Measurements from ENCODE around the gene PLA2R1.
"Not testable (repeated sequence)": the region's sequence is repeated elsewhere in the genome, so short reads cannot be mapped to it uniquely, and the experiment has no call there.

Gene PLA2R1

GRCh38 chr2:159982270-159982669 is 80.1 kb downstream of the PLA2R1 start:
- H3K9me3 ChIP-seq (ENCODE audit: control insufficient read depth, insufficient read depth, low read depth, low read length), result no peaks in the 10 kb centered on the region
- H3K9ac ChIP-seq (ENCODE audit: low read length), result no peak overlapping the region
- no peak overlapping the region; the same call in 1 of the 2 replicates for H3K27ac ChIP-seq (ENCODE audit: low read depth, low read length)
- no peaks in the 10 kb centered on the region for H3K36me3 ChIP-seq (ENCODE audit: control insufficient read depth, insufficient read depth, low read length)
- H3K4me1 ChIP-seq (ENCODE audit: control insufficient read depth, insufficient read depth, low read length), result peaks cover 15% of the 10 kb centered on the region; the same call in 1 of the 2 replicates
- H3K4me3 ChIP-seq (ENCODE audit: low read depth, low read length), result no peak overlapping the region
- H3K27me3 ChIP-seq (ENCODE audit: control insufficient read depth, insufficient read depth, low read length), result no peaks in the 10 kb centered on the region

DNA sequence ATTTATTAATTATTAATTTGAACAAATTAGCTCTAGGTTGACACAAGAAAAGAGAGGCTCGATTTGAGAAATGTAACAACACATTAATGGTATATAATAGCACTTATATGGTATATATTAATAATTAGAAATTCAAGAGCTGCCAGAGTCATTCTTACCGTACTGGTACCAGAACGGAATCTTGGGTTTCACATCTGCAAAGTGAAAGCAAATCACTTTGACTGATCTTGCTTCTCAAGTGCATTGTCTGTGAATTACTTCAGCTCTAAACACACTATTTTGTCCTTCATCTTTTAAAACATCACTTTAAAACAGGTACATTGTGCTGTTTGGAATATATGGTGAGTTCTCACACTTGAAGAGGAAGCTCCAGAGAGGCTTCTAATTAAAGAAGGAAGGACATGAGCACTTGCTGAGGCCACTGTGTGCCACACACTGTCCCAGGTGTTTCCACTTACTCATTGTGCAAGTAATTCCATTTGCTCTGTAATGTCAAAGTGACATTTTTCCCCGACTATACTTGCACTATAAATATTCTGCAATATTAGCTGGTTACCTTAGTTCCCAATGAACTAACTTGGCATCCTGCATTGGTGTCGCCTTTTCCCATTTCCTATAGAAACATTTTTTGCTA is 85.8 kb downstream of the PLA2R1 start:
- H3K4me3 ChIP-seq (ENCODE audit: low read depth, low read length), result no peak overlapping the region

DNA sequence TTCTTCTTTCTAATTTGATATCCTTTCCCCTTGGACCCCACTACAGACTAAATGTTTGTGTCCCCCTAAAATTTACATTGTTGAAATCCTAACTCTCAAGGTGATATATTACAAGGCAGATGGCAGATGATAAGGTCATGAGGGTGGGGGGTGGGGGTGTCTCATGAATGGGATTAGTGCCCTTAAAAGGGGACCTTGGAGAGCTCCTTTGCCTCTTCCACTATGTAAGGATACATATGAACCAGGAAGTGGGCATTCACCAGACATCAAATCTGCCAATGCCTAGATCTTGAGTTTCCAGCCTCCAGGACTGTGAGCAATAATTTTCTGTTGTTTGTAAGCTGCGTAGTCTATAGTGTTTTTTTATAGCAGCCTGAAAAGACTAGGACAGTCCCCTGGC is 89.1 kb downstream of the PLA2R1 start:
- Histone ChIP-seq H3K36me3 (ENCODE audit: control insufficient read depth, insufficient read depth, low read length) (no peaks in the 10 kb centered on the region), H3K27me3 (ENCODE audit: control insufficient read depth, insufficient read depth, low read length) (no peaks in the 10 kb centered on the region), H3K9me3 (ENCODE audit: control insufficient read depth, insufficient read depth, low read depth, low read length) (no peaks in the 10 kb centered on the region), H3K4me3 (ENCODE audit: low read depth, low read length) (no peak overlapping the region), H3K9ac (ENCODE audit: low read length) (no peak overlapping the region), H3K27ac (ENCODE audit: low read depth, low read length) (no peak overlapping the region), H3K4me1 (ENCODE audit: control insufficient read depth, insufficient read depth, low read length) (no peaks in the 10 kb centered on the region)

More for the DNA sequence above, 85.8 kb downstream of the PLA2R1 start:
- Histone ChIP-seq H3K9ac (ENCODE audit: low read length) (no peak overlapping the region), H3K9me3 (ENCODE audit: control insufficient read depth, insufficient read depth, low read depth, low read length) (no peaks in the 10 kb centered on the region), H3K27ac (ENCODE audit: low read depth, low read length) (no peak overlapping the region), H3K36me3 (ENCODE audit: control insufficient read depth, insufficient read depth, low read length) (no peaks in the 10 kb centered on the region), H3K4me1 (ENCODE audit: control insufficient read depth, insufficient read depth, low read length) (no peaks in the 10 kb centered on the region), H3K27me3 (ENCODE audit: control insufficient read depth, insufficient read depth, low read length) (no peaks in the 10 kb centered on the region)

DNA sequence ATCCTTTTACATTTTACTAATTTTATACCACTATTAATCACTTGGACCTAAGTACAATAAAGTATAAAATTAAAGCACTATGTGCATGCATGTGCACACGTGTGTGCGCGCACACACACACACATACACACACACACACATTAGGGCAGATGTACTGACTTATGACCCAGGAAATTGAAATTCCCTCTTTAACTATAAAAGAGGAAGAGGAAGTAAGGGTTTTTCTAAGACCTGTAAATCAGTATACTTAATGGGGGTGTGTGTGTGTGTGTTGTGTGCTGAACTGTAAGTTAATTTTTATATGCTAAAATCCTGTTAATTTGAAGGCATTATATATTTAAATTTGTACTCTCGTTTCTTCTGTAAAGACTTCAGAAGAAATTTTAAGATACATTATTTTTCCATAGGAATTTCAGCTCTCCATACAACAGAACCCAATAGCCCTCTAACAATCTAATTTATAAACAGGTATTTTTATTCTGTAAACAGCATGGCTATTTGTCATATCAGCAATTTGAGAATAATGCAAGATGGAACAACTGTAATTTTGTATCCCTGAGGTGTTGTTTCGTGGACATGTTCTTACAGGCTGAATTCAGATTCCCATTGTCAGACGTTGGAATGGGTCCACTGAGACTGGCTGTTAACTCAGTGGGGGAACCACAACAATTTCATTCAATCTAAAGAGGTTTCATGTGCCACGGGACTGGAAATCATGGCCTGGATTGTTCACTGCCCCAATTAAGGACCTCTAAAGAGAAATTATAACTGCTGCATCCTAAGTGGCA is 90.9 kb downstream of the PLA2R1 start:
- H3K36me3 ChIP-seq (ENCODE audit: control insufficient read depth, insufficient read depth, low read length), result no peaks in the 10 kb centered on the region
- H3K27ac ChIP-seq (ENCODE audit: low read depth, low read length), result no peak overlapping the region
- no peaks in the 10 kb centered on the region for H3K27me3 ChIP-seq (ENCODE audit: control insufficient read depth, insufficient read depth, low read length)
- no peaks in the 10 kb centered on the region for H3K9me3 ChIP-seq (ENCODE audit: control insufficient read depth, insufficient read depth, low read depth, low read length)
- H3K4me1 ChIP-seq (ENCODE audit: control insufficient read depth, insufficient read depth, low read length), result peaks cover 2% of the 10 kb centered on the region; the same call in 1 of the 2 replicates
- H3K4me3 ChIP-seq (ENCODE audit: low read depth, low read length), result no peak overlapping the region
- H3K9ac ChIP-seq (ENCODE audit: low read length), result no peak overlapping the region

DNA sequence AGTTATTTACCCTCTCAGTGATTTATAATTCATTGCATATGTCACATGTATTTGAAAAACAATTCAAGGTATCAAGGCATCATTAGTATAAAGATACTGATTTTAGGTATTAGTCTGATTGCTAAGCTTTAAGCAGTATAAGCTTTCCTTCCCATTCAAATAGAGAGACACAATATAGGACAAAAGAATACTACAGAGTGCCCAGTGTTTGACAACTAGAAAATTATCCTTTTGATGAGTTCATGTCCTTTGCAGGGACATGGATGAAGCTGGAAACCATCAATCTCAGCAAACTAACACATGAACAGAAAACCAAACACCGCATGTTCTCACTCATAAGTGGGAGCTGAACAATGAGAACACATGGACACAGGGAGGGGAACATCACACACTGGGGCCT is 91.9 kb downstream of the PLA2R1 start:
- not testable (repeated sequence) for H3K4me3 ChIP-seq (ENCODE audit: low read depth, low read length); H3K9me3 ChIP-seq (ENCODE audit: control insufficient read depth, insufficient read depth, low read depth, low read length); H3K27ac ChIP-seq (ENCODE audit: low read depth, low read length); H3K4me1 ChIP-seq (ENCODE audit: control insufficient read depth, insufficient read depth, low read length); H3K9ac ChIP-seq (ENCODE audit: low read length); H3K27me3 ChIP-seq (ENCODE audit: control insufficient read depth, insufficient read depth, low read length); H3K36me3 ChIP-seq (ENCODE audit: control insufficient read depth, insufficient read depth, low read length)

DNA sequence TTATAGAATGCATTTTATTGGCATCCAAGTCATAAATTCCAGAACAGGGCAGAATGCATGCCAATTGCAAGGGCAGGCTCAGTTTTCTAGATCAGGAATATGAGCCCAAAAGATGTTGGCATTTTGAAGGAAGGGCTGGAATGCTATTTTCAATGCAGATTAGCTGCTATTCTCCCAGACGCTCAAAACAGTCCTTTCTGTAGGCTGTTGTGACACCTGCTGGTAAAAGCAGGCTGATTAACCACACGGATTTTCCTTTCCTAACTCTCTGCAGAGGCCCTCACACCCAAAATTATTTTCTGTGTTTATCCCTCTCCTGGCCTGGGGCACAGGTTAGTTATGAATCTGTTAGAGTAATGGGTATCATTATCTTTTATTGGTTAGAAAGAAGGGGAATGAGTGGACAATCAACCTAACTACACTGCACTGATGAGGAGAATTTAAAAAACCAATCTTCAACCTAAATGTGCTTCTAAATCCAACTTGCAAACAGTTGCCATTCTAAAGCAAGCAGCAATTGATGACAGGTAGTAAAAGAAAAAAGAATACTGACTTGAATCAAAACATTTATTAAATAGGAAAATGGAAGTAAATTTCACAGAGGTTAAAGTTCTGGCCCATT is 94.0 kb downstream of the PLA2R1 start:
- no peaks in the 10 kb centered on the region for H3K36me3 ChIP-seq (ENCODE audit: control insufficient read depth, insufficient read depth, low read length)
- no peaks in the 10 kb centered on the region for H3K27me3 ChIP-seq (ENCODE audit: control insufficient read depth, insufficient read depth, low read length)
- H3K4me3 ChIP-seq (ENCODE audit: low read depth, low read length), result no peak overlapping the region

DNA sequence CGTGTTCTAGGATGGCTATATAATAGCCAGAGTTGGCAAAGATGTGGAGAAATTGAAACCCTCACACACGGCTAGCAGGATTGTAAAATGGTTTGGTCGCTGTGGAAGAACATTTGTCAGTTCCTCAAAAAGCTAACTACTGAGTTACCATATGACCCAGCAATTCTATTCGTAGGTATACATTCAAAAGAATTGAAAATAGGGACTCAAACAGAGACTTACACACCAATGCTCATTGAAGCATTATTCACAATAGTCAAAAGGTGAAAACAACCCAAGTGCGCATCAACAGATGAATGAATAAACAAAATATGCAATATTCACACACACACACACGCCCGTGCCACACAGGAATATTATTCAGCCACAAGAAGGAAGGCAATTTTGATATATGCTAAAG is 98.7 kb downstream of the PLA2R1 start:
- Histone ChIP-seq H3K9ac (ENCODE audit: low read length) (no peak overlapping the region), H3K4me1 (ENCODE audit: control insufficient read depth, insufficient read depth, low read length) (peaks cover 14% of the 10 kb centered on the region), H3K27me3 (ENCODE audit: control insufficient read depth, insufficient read depth, low read length) (no peaks in the 10 kb centered on the region), H3K36me3 (ENCODE audit: control insufficient read depth, insufficient read depth, low read length) (no peaks in the 10 kb centered on the region), H3K27ac (ENCODE audit: low read depth, low read length) (no peak overlapping the region), H3K4me3 (ENCODE audit: low read depth, low read length) (no peak overlapping the region), H3K9me3 (ENCODE audit: control insufficient read depth, insufficient read depth, low read depth, low read length) (no peaks in the 10 kb centered on the region)

More for the DNA sequence above, 94.0 kb downstream of the PLA2R1 start:
- Histone ChIP-seq H3K9me3 (ENCODE audit: control insufficient read depth, insufficient read depth, low read depth, low read length) (no peaks in the 10 kb centered on the region), H3K9ac (ENCODE audit: low read length) (no peak overlapping the region), H3K4me1 (ENCODE audit: control insufficient read depth, insufficient read depth, low read length) (peaks cover 2% of the 10 kb centered on the region; the same call in 1 of the 2 replicates), H3K27ac (ENCODE audit: low read depth, low read length) (no peak overlapping the region)

DNA sequence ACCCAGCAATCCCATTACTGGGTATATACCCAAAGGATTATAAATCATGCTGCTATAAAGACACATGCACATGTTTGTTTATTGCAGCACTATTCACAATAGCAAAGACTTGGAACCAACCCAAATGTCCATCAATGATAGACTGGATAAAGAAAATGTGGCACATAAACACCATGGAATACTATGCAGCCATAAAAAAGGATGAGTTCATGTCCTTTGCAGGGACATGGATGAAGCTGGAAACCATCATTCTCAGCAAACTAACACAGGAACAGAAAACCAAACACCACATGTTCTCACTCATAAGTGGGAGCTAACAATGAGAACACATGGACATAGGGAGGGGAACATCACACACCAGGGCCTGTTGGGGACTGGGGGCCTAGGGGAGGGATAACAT is 99.9 kb downstream of the PLA2R1 start:
- H3K9me3 ChIP-seq (ENCODE audit: control insufficient read depth, insufficient read depth, low read depth, low read length); H3K4me3 ChIP-seq (ENCODE audit: low read depth, low read length); H3K27ac ChIP-seq (ENCODE audit: low read depth, low read length); H3K36me3 ChIP-seq (ENCODE audit: control insufficient read depth, insufficient read depth, low read length); H3K27me3 ChIP-seq (ENCODE audit: control insufficient read depth, insufficient read depth, low read length); H3K9ac ChIP-seq (ENCODE audit: low read length): not testable (repeated sequence)
- H3K4me1 ChIP-seq (ENCODE audit: control insufficient read depth, insufficient read depth, low read length), result peaks cover 12% of the 10 kb centered on the region

GRCh38 chr2:159961451-159961850 is 101.0 kb downstream of the PLA2R1 start:
- no peak overlapping the region for H3K9ac ChIP-seq (ENCODE audit: low read length)
- no peak overlapping the region for H3K27ac ChIP-seq (ENCODE audit: low read depth, low read length)
- no peaks in the 10 kb centered on the region for H3K27me3 ChIP-seq (ENCODE audit: control insufficient read depth, insufficient read depth, low read length)
- H3K36me3 ChIP-seq (ENCODE audit: control insufficient read depth, insufficient read depth, low read length), result no peaks in the 10 kb centered on the region
- no peak overlapping the region for H3K4me3 ChIP-seq (ENCODE audit: low read depth, low read length)
- no peaks in the 10 kb centered on the region for H3K9me3 ChIP-seq (ENCODE audit: control insufficient read depth, insufficient read depth, low read depth, low read length)
- peaks cover 12% of the 10 kb centered on the region for H3K4me1 ChIP-seq (ENCODE audit: control insufficient read depth, insufficient read depth, low read length)

DNA sequence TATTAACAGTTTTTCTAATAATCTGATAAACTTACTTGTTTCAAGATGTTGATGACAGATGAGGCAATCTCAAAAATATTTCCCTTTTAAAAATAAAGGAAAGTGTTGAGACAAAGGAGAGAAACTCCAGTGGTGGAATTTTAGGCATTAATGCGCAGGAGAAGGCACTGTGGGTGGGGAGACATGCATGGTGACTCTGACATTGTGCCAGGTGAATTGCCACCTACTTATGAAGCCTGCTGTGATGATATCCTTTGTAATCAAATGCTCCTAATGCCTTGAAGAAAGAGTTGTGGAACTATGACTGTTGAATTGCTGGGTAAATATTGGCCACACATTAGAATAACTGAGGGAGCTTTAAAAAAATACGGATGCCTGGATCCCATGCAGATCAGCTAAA is 101.4 kb downstream of the PLA2R1 start:
- peaks cover 12% of the 10 kb centered on the region for H3K4me1 ChIP-seq (ENCODE audit: control insufficient read depth, insufficient read depth, low read length)
- no peaks in the 10 kb centered on the region for H3K36me3 ChIP-seq (ENCODE audit: control insufficient read depth, insufficient read depth, low read length)
- no peaks in the 10 kb centered on the region for H3K9me3 ChIP-seq (ENCODE audit: control insufficient read depth, insufficient read depth, low read depth, low read length)
- H3K27ac ChIP-seq (ENCODE audit: low read depth, low read length), result no peak overlapping the region
- no peak overlapping the region for H3K4me3 ChIP-seq (ENCODE audit: low read depth, low read length)
- H3K27me3 ChIP-seq (ENCODE audit: control insufficient read depth, insufficient read depth, low read length), result no peaks in the 10 kb centered on the region
- no peak overlapping the region for H3K9ac ChIP-seq (ENCODE audit: low read length)

- Histone ChIP-seq H3K9ac (ENCODE audit: low read length) (no peak overlapping the region), H3K36me3 (ENCODE audit: control insufficient read depth, insufficient read depth, low read length) (no peaks in the 10 kb centered on the region), H3K9me3 (ENCODE audit: control insufficient read depth, insufficient read depth, low read depth, low read length) (no peaks in the 10 kb centered on the region), H3K27me3 (ENCODE audit: control insufficient read depth, insufficient read depth, low read length) (no peaks in the 10 kb centered on the region), H3K27ac (ENCODE audit: low read depth, low read length) (no peak overlapping the region), H3K4me3 (ENCODE audit: low read depth, low read length) (no peak overlapping the region), H3K4me1 (ENCODE audit: control insufficient read depth, insufficient read depth, low read length) (peaks cover 12% of the 10 kb centered on the region)
Measured at GRCh38 chr2:159960414-159960813, 102.0 kb downstream of the PLA2R1 start.

Measured in HUES6 (cell line).